H1 (cell line): ENCODE results near the gene ZNF292. TPM values are rescaled to one million over a fixed set of nuclear protein-coding genes. Genes with fewer than 3 reads are reported as not detected.

Source experiments
- CTCF ChIA-PET: fragments of 300-600 bp; sonication (Branson Sonifier 250); formaldehyde crosslinking; loops from one replicate; lab custom pipeline; 2021; ENCODE audit not compliant: partially characterized antibody; lab: Charles Lee
- POLR2A ChIA-PET: fragments of 300-600 bp; sonication (Branson Sonifier 250); formaldehyde crosslinking; loops from one replicate; lab custom pipeline; 2021; ENCODE audit warnings: inconsistent platforms; ENCODE audit not compliant: partially characterized antibody; lab: Charles Lee
- DNase-seq, 2 experiments: peaks; one replicate each; pipeline versions ENCODE4 v3.0.0 to v3.0.0-alpha.2; 2010 to 2022; ENCODE audit warnings: low spot score in 2 of 2, low read depth in 1 of 2, mixed read lengths in 1 of 2
- FAIRE-seq: peaks from 2 replicates; lab custom pipeline; 2011; peaks lifted over from hg19 to GRCh38; lab: Jason Lieb, UNC
- H2AFZ ChIP-seq: 2 replicates; pipeline ENCODE4 v1.8.1; 2012; ENCODE audit warnings: low read length, inconsistent platforms
- H2AK5ac ChIP-seq: 2 replicates; pipeline ENCODE4 v1.6.1; 2013; ENCODE audit warnings: low read depth, low read length
- H2BK120ac ChIP-seq: replicated peaks from 2 replicates; pipeline ENCODE3; 2013; ENCODE audit warnings: low read depth, low read length, inconsistent platforms
- H2BK12ac ChIP-seq: 2 replicates; pipeline ENCODE4 v1.6.1; 2013; ENCODE audit warnings: low read depth, low read length
- H2BK15ac ChIP-seq: 2 replicates; pipeline ENCODE4 v1.6.1; 2013; ENCODE audit warnings: low read length
- H2BK20ac ChIP-seq: 2 replicates; pipeline ENCODE4 v1.6.1; 2013; ENCODE audit warnings: low read length
- H2BK5ac ChIP-seq: 2 replicates; pipeline ENCODE4 v1.6.1; 2013; ENCODE audit warnings: low read depth, low read length
- H3K14ac ChIP-seq: 2 replicates; pipeline ENCODE4 v1.6.1; 2013; ENCODE audit warnings: inconsistent platforms; ENCODE audit not compliant: insufficient read length
- H3K18ac ChIP-seq: 2 replicates; pipeline ENCODE4 v1.6.1; 2013; ENCODE audit warnings: low read length; ENCODE audit errors: extremely low read depth
- H3K23ac ChIP-seq: 2 replicates; pipeline ENCODE4 v1.6.1; 2013; ENCODE audit warnings: inconsistent platforms; ENCODE audit not compliant: insufficient read length
- H3K23me2 ChIP-seq: 2 replicates; pipeline ENCODE4 v1.6.1; 2013; ENCODE audit warnings: low read depth, low read length
- H3K27ac ChIP-seq: 2 replicates; pipeline ENCODE4 v1.6.1; 2011; ENCODE audit warnings: low read depth, low read length, inconsistent platforms
- H3K27me3 ChIP-seq, 4 experiments: replicated peaks in 1 of 4; 1 replicate in 1 of 4; 2 replicates in 3 of 4; pipeline versions ENCODE4 v1.6.1 to v1.8.1; 2011 to 2013; ENCODE audit warnings: low read length in 3 of 4, mild to moderate bottlenecking in 3 of 4, inconsistent platforms in 2 of 4, mixed read lengths in 2 of 4, moderate library complexity in 1 of 4; ENCODE audit not compliant: control insufficient read depth in 3 of 4, insufficient read depth in 3 of 4; ENCODE audit errors: extremely low read depth in 1 of 4
- H3K36me3 ChIP-seq, 4 experiments: 2 replicates each; pipeline versions ENCODE4 v1.6.1 to v1.8.1; 2011 to 2013; ENCODE audit warnings: mild to moderate bottlenecking in 4 of 4, low read length in 3 of 4, moderate library complexity in 2 of 4, control low read depth in 1 of 4, inconsistent platforms in 1 of 4; ENCODE audit not compliant: insufficient read depth in 4 of 4, control insufficient read depth in 2 of 4
- H3K4ac ChIP-seq: replicated peaks from 2 replicates; pipeline ENCODE3; 2013; ENCODE audit warnings: low read length, low read depth, mixed read lengths, inconsistent platforms; ENCODE audit not compliant: insufficient read length
- H3K4me1 ChIP-seq, 4 experiments: replicated peaks in 1 of 4; 1 replicate in 1 of 4; 2 replicates in 3 of 4; pipeline versions ENCODE4 v1.6.1 to v1.8.1; 2011 to 2013; ENCODE audit warnings: low read length in 3 of 4, inconsistent platforms in 2 of 4, mixed read lengths in 1 of 4; ENCODE audit not compliant: insufficient read depth in 4 of 4, control insufficient read depth in 3 of 4
- H3K4me2 ChIP-seq, 2 experiments: 2 replicates each; pipeline versions ENCODE4 v1.6.1 to v1.8.1; 2011 to 2013; ENCODE audit warnings: low read depth in 2 of 2, low read length in 2 of 2, control low read depth in 1 of 2, inconsistent platforms in 1 of 2, mild to moderate bottlenecking in 1 of 2; ENCODE audit not compliant: insufficient read depth in 1 of 2
- H3K4me3 ChIP-seq, 4 experiments: fragments of 200-600, 300-600 bp in 1 of 4; sonication (generic), shearing (Covaris generic), sonication (Bioruptor Twin) in 1 of 4; 2 replicates each; pipeline versions ENCODE4 v1.5.1 to v1.8.1; 2011 to 2016; ENCODE audit warnings: low read length in 4 of 4, low read depth in 3 of 4, control low read depth in 2 of 4, inconsistent platforms in 2 of 4, mild to moderate bottlenecking in 2 of 4, mixed read lengths in 1 of 4, moderate library complexity in 1 of 4; ENCODE audit not compliant: insufficient read depth in 2 of 4; ENCODE audit errors: extremely low read depth in 1 of 4
- H3K56ac ChIP-seq: replicated peaks from 2 replicates; pipeline ENCODE3; 2013; ENCODE audit warnings: low read depth, mild to moderate bottlenecking, mixed read lengths, low read length, inconsistent platforms; ENCODE audit not compliant: insufficient read length
- H3K79me1 ChIP-seq: 2 replicates; pipeline ENCODE4 v1.6.1; 2013; ENCODE audit warnings: low read depth, low read length, control low read depth
- H3K79me2 ChIP-seq, 2 experiments: 2 replicates each; pipeline versions ENCODE4 v1.6.1 to v1.8.1; 2012 to 2013; ENCODE audit warnings: low read length in 2 of 2, mild to moderate bottlenecking in 2 of 2, inconsistent platforms in 1 of 2; ENCODE audit not compliant: insufficient read depth in 2 of 2, control insufficient read depth in 1 of 2
- H3K9ac ChIP-seq, 4 experiments: replicated peaks in 1 of 4; 1 replicate in 1 of 4; 2 replicates in 3 of 4; pipeline versions ENCODE4 v1.6.1 to v1.8.1; 2011 to 2013; ENCODE audit warnings: low read depth in 3 of 4, low read length in 3 of 4, control low read depth in 2 of 4, mild to moderate bottlenecking in 2 of 4, moderate library complexity in 2 of 4, inconsistent platforms in 1 of 4; ENCODE audit errors: extremely low read depth in 1 of 4
- H3K9me3 ChIP-seq, 2 experiments: 2 replicates each; pipeline versions ENCODE4 v1.6.1 to v1.8.1; 2012 to 2013; ENCODE audit warnings: mild to moderate bottlenecking in 2 of 2, moderate library complexity in 2 of 2, control low read depth in 1 of 2, inconsistent platforms in 1 of 2, low read depth in 1 of 2, low read length in 1 of 2, mixed read lengths in 1 of 2; ENCODE audit not compliant: insufficient read depth in 2 of 2
- H4K20me1 ChIP-seq, 2 experiments: replicated peaks in 1 of 2; 2 replicates each; pipeline versions ENCODE3 to v1.8.1; 2011 to 2013; ENCODE audit warnings: inconsistent platforms in 2 of 2, low read length in 2 of 2, mild to moderate bottlenecking in 1 of 2; ENCODE audit not compliant: insufficient read depth in 2 of 2, control insufficient read depth in 1 of 2
- H4K5ac ChIP-seq: 2 replicates; pipeline ENCODE4 v1.6.1; 2013; ENCODE audit warnings: low read length, low read depth, mixed read lengths, inconsistent platforms; ENCODE audit not compliant: insufficient read length
- H4K8ac ChIP-seq: 2 replicates; pipeline ENCODE4 v1.8.0; 2013; ENCODE audit warnings: mild to moderate bottlenecking, moderate library complexity, low read length, inconsistent platforms; ENCODE audit not compliant: insufficient read depth; ENCODE audit errors: extremely low read depth
- H4K91ac ChIP-seq: replicated peaks from 2 replicates; pipeline ENCODE3; 2013; ENCODE audit warnings: low read length, mixed read lengths, inconsistent platforms; ENCODE audit not compliant: insufficient read length
- CREB1 ChIP-seq: IDR thresholded peaks from 2 replicates; pipeline ENCODE4 v1.6.1; 2012; ENCODE audit warnings: inconsistent platforms
- NRF1 ChIP-seq: IDR thresholded peaks from 2 replicates; pipeline ENCODE4 v1.6.1; 2011; ENCODE audit warnings: mild to moderate bottlenecking, low read depth, low read length, improper control_type of control experiment
- YY1 ChIP-seq: IDR thresholded peaks from 2 replicates; pipeline ENCODE4 v1.6.1; 2011; ENCODE audit warnings: low read depth, mild to moderate bottlenecking, low read length
- WGBS, 2 experiments: shearing (Covaris generic) in 1 of 2; methylation state at CpG; one replicate each; pipeline versions ENCODE4 v1.1.6 to v1.1.7; 2013 to 2015; ENCODE audit warnings: low lambda C conversion rate in 2 of 2, mixed read lengths in 2 of 2, inconsistent platforms in 1 of 2, low coverage in 1 of 2, missing lambda C conversion rate in 1 of 2; ENCODE audit not compliant: insufficient replicate concordance in 2 of 2, insufficient coverage in 1 of 2, insufficient read length in 1 of 2; ENCODE audit errors: extremely low coverage in 1 of 2, missing lambda C conversion rate in 1 of 2; 5-methylcytosine and 5-hydroxymethylcytosine counted together
- polyA plus RNA-seq, 7 experiments: library from polyadenylated mRNA; depleted of rRNA in 3 of 7; stranded (reverse) in 5 of 7; unstranded in 2 of 7; fragments of >200 nt in 5 of 7; fragments of 200-250 nt in 2 of 7; gene quantifications; 1 replicate in 5 of 7; 2 replicates in 1 of 7; 4 replicates in 1 of 7; pipeline versions ENCODE4 v1.2.1 to v1.2.3, GENCODE V29; 2011 to 2013; ENCODE audit warnings: missing spikeins in 2 of 7, mixed read lengths in 2 of 7
- total RNA-seq: library from RNA; stranded (reverse); fragmentation: NEBNext Ultra II Directional; extraction: Animal tissue kit (Norgen Biotek cat#: 25700); gene quantifications from 2 replicates; pipeline ENCODE4 v1.2.1, GENCODE V29; 2021
- TF ChIP-seq, protein P1 (sequence below): IDR thresholded peaks from 2 replicates; pipeline ENCODE4 v1.6.1; 2011; ENCODE audit warnings: low read depth, mild to moderate bottlenecking, low read length; ENCODE audit not compliant: insufficient read depth

The ZNF292 gene
- total and polyA plus RNA-seq, 2 of the 8 experiments (the other 6 are each of a cell fraction or from before 2014, with no cell fraction given): 6.8 to 44.2 TPM

DNA sequence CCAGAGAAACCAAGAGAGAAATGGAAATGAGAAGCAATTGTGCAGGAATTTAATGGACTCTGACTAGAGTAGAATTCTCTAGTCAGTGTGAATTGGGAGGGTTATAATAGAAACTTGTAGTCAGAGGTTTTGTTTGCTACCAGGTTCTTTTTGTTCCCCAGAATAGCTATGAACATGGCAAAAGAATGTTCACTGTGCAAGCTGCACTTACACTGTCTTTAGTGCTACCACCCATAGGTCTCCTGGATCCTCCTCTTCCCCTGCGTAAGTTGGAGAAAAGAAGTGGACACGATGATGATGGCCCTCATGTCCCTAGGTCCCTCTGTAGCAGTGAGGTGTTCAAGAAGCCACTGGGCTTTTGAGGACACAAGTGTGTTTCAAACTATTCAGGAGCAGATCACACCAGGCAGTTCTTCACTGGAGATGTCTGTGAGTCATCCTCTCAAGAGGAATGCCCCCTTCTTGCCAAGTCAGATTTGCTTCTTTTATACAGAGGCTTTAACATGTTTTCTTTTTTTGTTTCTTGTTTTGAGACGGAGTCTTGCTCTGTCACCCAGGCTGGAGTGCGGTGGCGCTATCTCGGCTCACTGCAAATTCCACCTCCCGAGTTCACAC is 119.4 kb downstream of the ZNF292 start:
- H3K23me2 ChIP-seq: no peaks in the 10 kb centered on the region; the same call in 1 of the 2 replicates
- 97% methylated on average over 7 of the region's 7 CpGs; no CpG with 5 or more reads in 1 of the 2 experiments for WGBS, 2 experiments
- no peak overlapping the region for H3K4me2 ChIP-seq
- TF ChIP-seq, protein P1, sequence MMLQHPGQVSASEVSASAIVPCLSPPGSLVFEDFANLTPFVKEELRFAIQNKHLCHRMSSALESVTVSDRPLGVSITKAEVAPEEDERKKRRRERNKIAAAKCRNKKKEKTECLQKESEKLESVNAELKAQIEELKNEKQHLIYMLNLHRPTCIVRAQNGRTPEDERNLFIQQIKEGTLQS: no peak
- TF ChIP-seq CREB1 (no peak), NRF1 (no peak), YY1 (no peak)
- H3K9me3 ChIP-seq: no peaks in the 10 kb centered on the region
- no peak overlapping the region for H4K91ac ChIP-seq
- H3K36me3 ChIP-seq: no peaks in the 10 kb centered on the region
- POLR2A ChIA-PET: no interaction called here
- no peak overlapping the region for H3K18ac ChIP-seq
- FAIRE-seq (no peak), DNase-seq (no peak)
- H3K79me2 ChIP-seq: no peaks in the 10 kb centered on the region
- no peak overlapping the region for H2BK12ac ChIP-seq
- H3K27me3 ChIP-seq: no peaks in the 10 kb centered on the region
- CTCF ChIA-PET: interaction anchor here (1.2 to 4.7 kb wide), 2 partner anchors 116 to 203 kb away, joined by 3 to 24 read pairs; no protein-coding TSS in a partner anchor
- no peak overlapping the region for H2AK5ac ChIP-seq
- no peak overlapping the region for H2BK5ac ChIP-seq
- H2BK120ac ChIP-seq: no peak overlapping the region
- H4K20me1 ChIP-seq: no peaks in the 10 kb centered on the region
- no peak overlapping the region for H3K14ac ChIP-seq
- no peak overlapping the region for H2BK15ac ChIP-seq
- H2BK20ac ChIP-seq: no peak overlapping the region
- H3K4me3 ChIP-seq: no peak overlapping the region
- H4K8ac ChIP-seq: no peak overlapping the region
- H3K27ac ChIP-seq: no peak overlapping the region
- no peak overlapping the region for H3K23ac ChIP-seq
- no peak overlapping the region for H3K9ac ChIP-seq
- H3K4me1 ChIP-seq: no peaks in the 10 kb centered on the region
- no peak overlapping the region for H3K56ac ChIP-seq
- H4K5ac ChIP-seq: no peak overlapping the region
- no peaks in the 10 kb centered on the region for H3K79me1 ChIP-seq
- no peak overlapping the region for H2AFZ ChIP-seq
- H3K4ac ChIP-seq: no peak overlapping the region
